H9 (cell line): Measurements from ENCODE around the gene ZFR2. TPM values are rescaled to one million over a fixed set of nuclear protein-coding genes. Genes with fewer than 3 reads are reported as not detected.
A peak's percentile ranks its signal among the peaks of the same experiment; 100 is the strongest.

Experiments used
- DNase-seq: peaks from one replicate; pipeline ENCODE4 v3.0.0-alpha.2; 2017
- H2AFZ ChIP-seq: one replicate; pipeline ENCODE4 v1.6.1; 2013; ENCODE audit warnings: mild to moderate bottlenecking, low read length, control low read depth, moderate library complexity
- H2AK5ac ChIP-seq: 2 replicates; pipeline ENCODE4 v1.6.1; 2013; ENCODE audit warnings: low read length, control low read depth, mixed read lengths; ENCODE audit not compliant: insufficient read length
- H2BK120ac ChIP-seq: one replicate; pipeline ENCODE4 v1.6.1; 2013; ENCODE audit warnings: low read depth, mild to moderate bottlenecking, low read length, control low read depth, inconsistent platforms; ENCODE audit not compliant: poor library complexity, severe bottlenecking
- H2BK12ac ChIP-seq: 2 replicates; pipeline ENCODE4 v1.6.1; 2013; ENCODE audit warnings: low read length, control low read depth, mixed read lengths, low read depth; ENCODE audit not compliant: insufficient read length
- H2BK15ac ChIP-seq: 2 replicates; pipeline ENCODE4 v1.6.1; 2013; ENCODE audit warnings: low read depth, low read length, control low read depth
- H2BK20ac ChIP-seq: one replicate; pipeline ENCODE4 v1.6.1; 2013; ENCODE audit warnings: low read depth, mild to moderate bottlenecking, low read length, control low read depth, inconsistent platforms; ENCODE audit not compliant: poor library complexity, severe bottlenecking
- H2BK5ac ChIP-seq: 2 replicates; pipeline ENCODE4 v1.6.1; 2013; ENCODE audit warnings: low read length, control low read depth, mixed read lengths; ENCODE audit not compliant: insufficient read length
- H3K14ac ChIP-seq: 2 replicates; pipeline ENCODE4 v1.6.1; 2013; ENCODE audit warnings: low read length, control low read depth; ENCODE audit not compliant: insufficient read depth
- H3K18ac ChIP-seq: 2 replicates; pipeline ENCODE4 v1.6.1; 2013; ENCODE audit warnings: low read depth, mild to moderate bottlenecking, mixed read lengths, low read length, control low read depth; ENCODE audit not compliant: insufficient read length
- H3K23ac ChIP-seq: 2 replicates; pipeline ENCODE4 v1.6.1; 2013; ENCODE audit warnings: low read length, control low read depth, mixed read lengths, low read depth; ENCODE audit not compliant: insufficient read length
- H3K23me2 ChIP-seq: 2 replicates; pipeline ENCODE4 v1.6.1; 2013; ENCODE audit warnings: low read depth, mild to moderate bottlenecking, mixed read lengths, low read length, control low read depth; ENCODE audit not compliant: insufficient read length, poor library complexity, severe bottlenecking
- H3K27ac ChIP-seq: 2 replicates; pipeline ENCODE4 v1.5.1; 2013; ENCODE audit warnings: low read length, control low read depth, mixed read lengths, low read depth; ENCODE audit not compliant: insufficient read length
- H3K27me3 ChIP-seq: 2 replicates; pipeline ENCODE4 v1.6.1; 2013; ENCODE audit warnings: low read length, control low read depth, inconsistent platforms; ENCODE audit not compliant: insufficient read depth
- H3K4ac ChIP-seq: 2 replicates; pipeline ENCODE4 v1.6.1; 2013; ENCODE audit warnings: low read depth, mild to moderate bottlenecking, control low read depth, inconsistent platforms, low read length, moderate library complexity
- H3K4me1 ChIP-seq: 2 replicates; pipeline ENCODE4 v1.6.1; 2013; ENCODE audit warnings: low read length, control low read depth, inconsistent platforms; ENCODE audit not compliant: insufficient read depth
- H3K4me2 ChIP-seq: 2 replicates; pipeline ENCODE4 v1.6.1; 2013; ENCODE audit warnings: low read length, control low read depth, mixed read lengths; ENCODE audit not compliant: insufficient read length, insufficient read depth
- H3K56ac ChIP-seq: 2 replicates; pipeline ENCODE4 v1.6.1; 2013; ENCODE audit warnings: low read depth, mild to moderate bottlenecking, mixed read lengths, low read length, control low read depth; ENCODE audit not compliant: insufficient read length
- H3K79me1 ChIP-seq: 2 replicates; pipeline ENCODE4 v1.6.1; 2013; ENCODE audit warnings: low read depth, mild to moderate bottlenecking, moderate library complexity, low read length, control low read depth, inconsistent platforms; ENCODE audit not compliant: insufficient read depth, poor library complexity, severe bottlenecking
- H3K79me2 ChIP-seq: 2 replicates; pipeline ENCODE4 v1.6.1; 2013; ENCODE audit warnings: low read length, control low read depth, inconsistent platforms; ENCODE audit not compliant: insufficient read depth
- H3K9ac ChIP-seq: 2 replicates; pipeline ENCODE4 v1.6.1; 2013; ENCODE audit warnings: low read length, control low read depth, mixed read lengths; ENCODE audit not compliant: insufficient read length; ENCODE audit errors: extremely low read depth
- H3K9me3 ChIP-seq: one replicate; pipeline ENCODE4 v1.6.1; 2013; ENCODE audit warnings: low read depth, low read length, inconsistent platforms; ENCODE audit not compliant: control insufficient read depth
- H3T11ph ChIP-seq: one replicate; pipeline ENCODE4 v1.6.1; 2013; ENCODE audit warnings: mild to moderate bottlenecking, low read length, control low read depth, inconsistent platforms
- H4K20me1 ChIP-seq: one replicate; pipeline ENCODE4 v1.6.1; 2013; ENCODE audit not compliant: control insufficient read depth, insufficient read length, insufficient read depth
- H4K5ac ChIP-seq: 2 replicates; pipeline ENCODE4 v1.6.1; 2013; ENCODE audit warnings: low read depth, mild to moderate bottlenecking, mixed read lengths, low read length, control low read depth; ENCODE audit not compliant: insufficient read length
- H4K8ac ChIP-seq: replicated peaks from 2 replicates; pipeline ENCODE4 v1.6.1; 2013; ENCODE audit warnings: low read length, control low read depth, mixed read lengths, low read depth; ENCODE audit not compliant: insufficient read length
- H4K91ac ChIP-seq: 2 replicates; pipeline ENCODE4 v1.6.1; 2013; ENCODE audit warnings: low read depth, mild to moderate bottlenecking, moderate library complexity, mixed read lengths, low read length, control low read depth; ENCODE audit not compliant: insufficient read length
- H3K27ac Mint-ChIP-seq, 3 experiments: 2 replicates in 2 of 3; 3 replicates in 1 of 3; pipeline ENCODE4 v1.8.0; 2020 to 2021; ENCODE audit warnings: mixed read lengths in 3 of 3, mild to moderate bottlenecking in 1 of 3, moderate library complexity in 1 of 3
- H3K27me3 Mint-ChIP-seq: 2 replicates; pipeline ENCODE4 v1.8.0; 2021; ENCODE audit warnings: low read depth, mild to moderate bottlenecking, moderate library complexity, mixed read lengths
- H3K36me3 Mint-ChIP-seq, 3 experiments: 2 replicates in 2 of 3; 3 replicates in 1 of 3; pipeline ENCODE4 v1.8.0; 2020 to 2021; ENCODE audit warnings: low read depth in 3 of 3, mixed read lengths in 3 of 3; ENCODE audit not compliant: insufficient read depth in 1 of 3
- H3K4me1 Mint-ChIP-seq, 2 experiments: 2 replicates each; pipeline ENCODE4 v1.8.0; 2020; ENCODE audit warnings: mixed read lengths in 2 of 2
- H3K4me3 Mint-ChIP-seq, 2 experiments: 2 replicates in 1 of 2; 3 replicates in 1 of 2; pipeline ENCODE4 v1.8.0; 2020 to 2021; ENCODE audit warnings: mild to moderate bottlenecking in 2 of 2, mixed read lengths in 2 of 2, moderate library complexity in 1 of 2
- H3K9me3 Mint-ChIP-seq, 2 experiments: 2 replicates in 1 of 2; 3 replicates in 1 of 2; pipeline ENCODE4 v1.8.0; 2020; ENCODE audit warnings: mild to moderate bottlenecking in 2 of 2, mixed read lengths in 2 of 2, moderate library complexity in 1 of 2
- WGBS: extraction: QIAGEN DNeasy Blood & Tissue Kit; methylation state at CpG from one replicate; pipeline ENCODE4 v1.1.7; 2013; ENCODE audit warnings: missing lambda C conversion rate, low lambda C conversion rate, mixed read lengths; ENCODE audit not compliant: insufficient read length; ENCODE audit errors: extremely low coverage; 5-methylcytosine and 5-hydroxymethylcytosine counted together
- total RNA-seq: library from RNA; stranded (reverse); gene quantifications from 2 replicates; pipeline ENCODE4 v1.2.1, GENCODE V29; 2021
- TF ChIP-seq, protein P1 (sequence below): fragments of 200-600 bp; sonication (generic); conservative IDR thresholded peaks from 3 replicates; pipeline ENCODE4 v1.8.0; 2021; ENCODE audit warnings: antibody characterized with exemption, mild to moderate bottlenecking

ZFR2 gene
- total RNA-seq, 1 experiment from 2014 or later: 18.3 TPM

DNA sequence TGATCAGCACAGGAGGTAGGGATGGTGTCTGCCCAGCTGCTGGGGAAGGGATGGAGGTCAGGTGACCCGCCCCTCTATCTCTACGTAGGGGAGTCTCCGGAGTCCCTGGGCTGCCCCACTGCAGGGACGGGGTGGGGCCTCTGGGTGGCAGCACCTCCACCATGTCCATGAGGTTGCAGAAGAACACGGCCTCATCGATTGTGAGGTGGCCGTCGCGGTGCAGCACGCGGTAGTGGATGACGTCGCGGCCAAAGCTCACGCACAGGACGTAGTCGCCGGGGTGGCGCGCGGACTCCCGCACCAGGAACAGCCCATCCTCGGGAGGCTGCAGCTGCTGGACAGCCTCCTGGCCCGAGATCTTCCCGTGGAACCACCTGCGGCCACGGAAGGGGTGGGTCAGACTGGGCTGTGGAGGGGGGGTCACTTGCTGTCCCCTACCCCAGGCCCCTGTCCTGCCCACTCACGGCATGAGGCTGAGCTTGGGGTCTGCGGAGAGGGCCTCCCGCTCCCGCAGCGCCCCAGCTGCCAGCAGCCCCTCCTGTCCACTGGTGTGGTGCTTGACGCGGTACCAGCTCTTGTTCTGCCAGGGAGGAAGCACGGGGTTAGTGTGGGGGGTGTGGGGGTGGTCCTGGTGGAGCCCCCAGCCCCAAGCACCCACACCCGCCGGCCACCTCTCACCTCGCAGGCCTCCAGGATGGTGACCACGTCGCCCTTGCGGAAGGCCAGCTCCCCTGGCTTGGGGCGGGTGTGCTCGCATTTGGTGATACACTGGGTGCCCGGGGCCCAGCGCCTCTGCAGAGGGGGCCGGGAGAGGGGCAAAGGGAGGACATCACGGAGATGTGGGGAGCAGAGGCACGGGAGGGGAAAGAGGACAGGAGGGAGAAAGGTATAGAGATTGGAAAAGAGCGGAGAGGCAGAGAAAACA lies 84.9 kb downstream of the ZFR2 start:
- Histone ChIP-seq H4K8ac (no peak overlapping the region), H2AK5ac (no peak overlapping the region), H3K23ac (no peak overlapping the region), H3K9ac (no peak overlapping the region), H2BK12ac (no peak overlapping the region), H2BK5ac (no peak overlapping the region), H4K91ac (no peak overlapping the region), H4K5ac (no peak overlapping the region), H3K14ac (no peak overlapping the region; the same call in 1 of the 2 replicates), H3K79me2 (no peaks in the 10 kb centered on the region), H4K20me1 (no peaks in the 10 kb centered on the region), H3K27me3 (peaks cover 2% of the 10 kb centered on the region; the same call in 1 of the 2 replicates), H3K79me1 (no peaks in the 10 kb centered on the region), H3K4me2 (no peak overlapping the region), H2AFZ (no peak overlapping the region), H3K4ac (no peak overlapping the region), H2BK120ac (no peak overlapping the region), H3T11ph (no peak overlapping the region), H2BK15ac (no peak overlapping the region), H2BK20ac (no peak overlapping the region), H3K9me3 (peaks cover 19% of the 10 kb centered on the region), H3K56ac (no peak overlapping the region), H3K4me1 (no peaks in the 10 kb centered on the region), H3K23me2 (no peaks in the 10 kb centered on the region), H3K18ac (no peak overlapping the region), H3K27ac (no peak overlapping the region)
- TF ChIP-seq, protein P1, sequence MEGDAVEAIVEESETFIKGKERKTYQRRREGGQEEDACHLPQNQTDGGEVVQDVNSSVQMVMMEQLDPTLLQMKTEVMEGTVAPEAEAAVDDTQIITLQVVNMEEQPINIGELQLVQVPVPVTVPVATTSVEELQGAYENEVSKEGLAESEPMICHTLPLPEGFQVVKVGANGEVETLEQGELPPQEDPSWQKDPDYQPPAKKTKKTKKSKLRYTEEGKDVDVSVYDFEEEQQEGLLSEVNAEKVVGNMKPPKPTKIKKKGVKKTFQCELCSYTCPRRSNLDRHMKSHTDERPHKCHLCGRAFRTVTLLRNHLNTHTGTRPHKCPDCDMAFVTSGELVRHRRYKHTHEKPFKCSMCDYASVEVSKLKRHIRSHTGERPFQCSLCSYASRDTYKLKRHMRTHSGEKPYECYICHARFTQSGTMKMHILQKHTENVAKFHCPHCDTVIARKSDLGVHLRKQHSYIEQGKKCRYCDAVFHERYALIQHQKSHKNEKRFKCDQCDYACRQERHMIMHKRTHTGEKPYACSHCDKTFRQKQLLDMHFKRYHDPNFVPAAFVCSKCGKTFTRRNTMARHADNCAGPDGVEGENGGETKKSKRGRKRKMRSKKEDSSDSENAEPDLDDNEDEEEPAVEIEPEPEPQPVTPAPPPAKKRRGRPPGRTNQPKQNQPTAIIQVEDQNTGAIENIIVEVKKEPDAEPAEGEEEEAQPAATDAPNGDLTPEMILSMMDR: peak; percentile 77
- Mint-ChIP-seq H3K27ac (no peak overlapping the region; a peak in 1 of 7 replicates), H3K36me3 (peaks cover 21 to 24% (median 21%) of the 10 kb centered on the region in 3 experiments), H3K4me1 (peaks cover 2 to 5% of the 10 kb centered on the region in 2 experiments; a peak in 2 of 4 replicates), H3K9me3 (peaks cover 21 to 23% of the 10 kb centered on the region in 2 experiments), H3K27me3 (peaks cover 56% of the 10 kb centered on the region), H3K4me3 (peak overlapping the region; percentile 64 to 83; a peak in 4 of 5 replicates)
- no CpG with 5 or more reads among the region's 49 CpGs for WGBS
- DNase-seq: peak; percentile 87
